ENCODE data around the gene GMDS. TPM values are rescaled to one million over a fixed set of nuclear protein-coding genes. Genes with fewer than 3 reads are reported as not detected.

The GMDS gene
- total RNA-seq, 1 donor from 2014 or later, result 19.9 TPM

- Histone ChIP-seq H3K27ac (no peak overlapping the region), H3K36me3 (no peaks in the 10 kb centered on the region), H3K4me1 (peaks cover 0 to 6% of the 10 kb centered on the region in 2 donors), H3K4me3 (no peak overlapping the region), H3K9me3 (no peaks in the 10 kb centered on the region), H3K27me3 (no peaks in the 10 kb centered on the region)
- no peak for TF ChIP-seq CTCF (IDR thresholded peaks at IDR 0.05)
- DNase-seq (ENCODE audit: low spot score in 2 of 2), result peak in 1 of 2 donors; percentile 43
- intact Hi-C loops (cut with DNase I), result loop anchor here (5.0 to 10.0 kb wide), 2 partner anchors 799 to 1246 kb away; partner anchors contain the start of gene SERPINB1
Measured at GRCh38 chr6:1598433-1598832, 647.0 kb downstream of the GMDS start.

- Histone ChIP-seq H3K36me3 (no peaks in the 10 kb centered on the region), H3K4me3 (no peak overlapping the region), H3K27ac (no peak overlapping the region), H3K27me3 (no peaks in the 10 kb centered on the region), H3K9me3 (no peaks in the 10 kb centered on the region), H3K4me1 (peaks cover 0 to 4% of the 10 kb centered on the region in 2 donors)
- DNase-seq (ENCODE audit: low spot score in 2 of 2), result no peak
- no peak for TF ChIP-seq CTCF (IDR thresholded peaks at IDR 0.05)
- intact Hi-C loops (cut with DNase I), result loop anchor here (5.0 to 10.0 kb wide), 2 partner anchors 799 to 1247 kb away; partner anchors contain the start of gene SERPINB1
Measured at GRCh38 chr6:1597924-1598323, 647.5 kb downstream of the GMDS start.

GRCh38 chr6:1597121-1597744 is 648.2 kb downstream of the GMDS start:
- intact Hi-C loops (cut with DNase I), result loop anchor here (5.0 to 10.0 kb wide), 2 partner anchors 800 to 1248 kb away; partner anchors contain the start of gene SERPINB1
- Histone ChIP-seq H3K27me3 (no peaks in the 10 kb centered on the region), H3K9me3 (no peaks in the 10 kb centered on the region), H3K27ac (peak overlapping the region in 1 of 2 donors; percentile 45), H3K4me3 (peak overlapping the region in 1 of 2 donors; percentile 60), H3K36me3 (no peaks in the 10 kb centered on the region), H3K4me1 (peaks cover 0 to 4% of the 10 kb centered on the region in 2 donors)
- TF ChIP-seq CTCF (IDR thresholded peaks at IDR 0.05), result no peak
- no peak for DNase-seq (ENCODE audit: low spot score in 2 of 2)

GRCh38 chr6:1596088-1596852 is 649.1 kb downstream of the GMDS start:
- intact Hi-C loops (cut with DNase I), result loop anchor here (1.0 to 10.0 kb wide), 5 partner anchors 801 to 1249 kb away; partner anchors contain the start of genes MYLK4 and SERPINB1
- H3K4me1 ChIP-seq, result no peaks in the 10 kb centered on the region
- H3K36me3 ChIP-seq, result no peaks in the 10 kb centered on the region
- peak overlapping the region; percentile 27 to 60 for H3K4me3 ChIP-seq
- H3K27me3 ChIP-seq, result no peaks in the 10 kb centered on the region
- TF ChIP-seq CTCF (IDR thresholded peaks at IDR 0.05), result peak; percentile 92 to 98 (median 97)
- no peak overlapping the region for H3K27ac ChIP-seq
- H3K9me3 ChIP-seq, result no peaks in the 10 kb centered on the region
- DNase-seq (ENCODE audit: low spot score in 2 of 2), result no peak

- no peak for DNase-seq (ENCODE audit: low spot score in 2 of 2)
- peak overlapping the region; percentile 27 to 60 for H3K4me3 ChIP-seq
- TF ChIP-seq CTCF (IDR thresholded peaks at IDR 0.05), result no peak
- H3K36me3 ChIP-seq, result no peaks in the 10 kb centered on the region
- no peaks in the 10 kb centered on the region for H3K4me1 ChIP-seq
- intact Hi-C loops (cut with DNase I), result loop anchor here (1.0 to 10.0 kb wide), 5 partner anchors 802 to 1249 kb away; partner anchors contain the start of genes MYLK4 and SERPINB1
- H3K9me3 ChIP-seq, result no peaks in the 10 kb centered on the region
- H3K27ac ChIP-seq, result no peak overlapping the region
- no peaks in the 10 kb centered on the region for H3K27me3 ChIP-seq
Measured at GRCh38 chr6:1595271-1596087, 649.9 kb downstream of the GMDS start.
